Chondrocyte (in vitro differentiated cells): ENCODE data around the gene SDS. TPM values are rescaled to one million over a fixed set of nuclear protein-coding genes. Genes with fewer than 3 reads are reported as not detected.

ENCODE experiments used
- DNase-seq: peaks from one replicate; pipeline ENCODE4 v3.0.0; 2021; ENCODE audit warnings: mixed read lengths, low spot score
- H3K27ac Mint-ChIP-seq: one replicate; pipeline ENCODE4 v1.8.0; 2021; ENCODE audit warnings: mild to moderate bottlenecking, moderate library complexity, mixed read lengths; ENCODE audit not compliant: unreplicated experiment
- H3K27me3 Mint-ChIP-seq: 2 replicates; pipeline ENCODE4 v1.8.0; 2021; ENCODE audit warnings: low read depth, mixed read lengths
- H3K36me3 Mint-ChIP-seq: 2 replicates; pipeline ENCODE4 v1.8.0; 2021; ENCODE audit warnings: low read depth, mixed read lengths
- H3K4me1 Mint-ChIP-seq: 2 replicates; pipeline ENCODE4 v1.8.0; 2021; ENCODE audit warnings: low read depth, mild to moderate bottlenecking, mixed read lengths
- H3K4me3 Mint-ChIP-seq: one replicate; pipeline ENCODE4 v1.8.0; 2021; ENCODE audit warnings: mild to moderate bottlenecking, moderate library complexity, mixed read lengths; ENCODE audit not compliant: unreplicated experiment
- H3K9me3 Mint-ChIP-seq: 2 replicates; pipeline ENCODE4 v1.8.0; 2021; ENCODE audit warnings: low read depth, mixed read lengths
- CTCF ChIP-seq: fragments of 200-600 bp; sonication (generic); IDR thresholded peaks from 2 replicates; pipeline ENCODE4 v1.5.0; 2021; ENCODE audit warnings: antibody characterized with exemption, mild to moderate bottlenecking, moderate library complexity
- total RNA-seq: library from RNA; stranded (reverse); gene quantifications from 3 replicates; pipeline ENCODE4 v1.2.1, GENCODE V29; 2021

The SDS gene
- total RNA-seq, 1 donor from 2014 or later: not detected

- Mint-ChIP-seq H3K4me3 (no peak overlapping the region), H3K36me3 (peaks cover 27% of the 10 kb centered on the region), H3K27ac (no peak overlapping the region), H3K9me3 (no peaks in the 10 kb centered on the region), H3K4me1 (no peaks in the 10 kb centered on the region), H3K27me3 (no peaks in the 10 kb centered on the region)
- no peak for DNase-seq
- no peak for TF ChIP-seq CTCF
These were observed 29.7 kb downstream of the SDS start for GRCh38 chr12:113373969-113374368.

- TF ChIP-seq CTCF: no peak
- no peak overlapping the region for H3K4me3 Mint-ChIP-seq
These were observed 30.2 kb downstream of the SDS start for GRCh38 chr12:113373440-113373839.

GRCh38 chr12:113372371-113372770 lies 31.3 kb downstream of the SDS start:
- Mint-ChIP-seq H3K27me3 (no peaks in the 10 kb centered on the region), H3K9me3 (no peaks in the 10 kb centered on the region), H3K36me3 (peaks cover 24% of the 10 kb centered on the region), H3K4me1 (no peaks in the 10 kb centered on the region), H3K4me3 (no peak overlapping the region), H3K27ac (no peak overlapping the region)
- TF ChIP-seq CTCF: no peak
- no peak for DNase-seq

More at GRCh38 chr12:113373440-113373839, 30.2 kb downstream of the SDS start:
- Mint-ChIP-seq H3K27ac (no peak overlapping the region), H3K36me3 (peaks cover 27% of the 10 kb centered on the region), H3K27me3 (no peaks in the 10 kb centered on the region), H3K4me1 (no peaks in the 10 kb centered on the region), H3K9me3 (no peaks in the 10 kb centered on the region)
- DNase-seq: no peak

- TF ChIP-seq CTCF: no peak
- H3K4me1 Mint-ChIP-seq: peaks cover 3% of the 10 kb centered on the region
- peaks cover 20% of the 10 kb centered on the region for H3K36me3 Mint-ChIP-seq
- no peak overlapping the region for H3K4me3 Mint-ChIP-seq
- DNase-seq: no peak
- no peaks in the 10 kb centered on the region for H3K27me3 Mint-ChIP-seq
- no peak overlapping the region for H3K27ac Mint-ChIP-seq
- no peaks in the 10 kb centered on the region for H3K9me3 Mint-ChIP-seq
These were observed 31.9 kb downstream of the SDS start for GRCh38 chr12:113371808-113372207.

- Mint-ChIP-seq H3K9me3 (no peaks in the 10 kb centered on the region), H3K27ac (no peak overlapping the region), H3K36me3 (peaks cover 20% of the 10 kb centered on the region), H3K4me1 (peaks cover 5% of the 10 kb centered on the region), H3K4me3 (no peak overlapping the region), H3K27me3 (no peaks in the 10 kb centered on the region)
- no peak for TF ChIP-seq CTCF
- DNase-seq: no peak
These were observed 32.6 kb downstream of the SDS start for GRCh38 chr12:113370923-113371682.
